BE2C (cell line): ENCODE measurements around the gene MAPKAP1.

Experiments
- DNase-seq: peaks from one replicate; pipeline ENCODE4 v3.0.0-alpha.2; 2020
- H3K27me3 ChIP-seq: fragments of 250-450 bp; sonication (Bioruptor Pico); 2 replicates; pipeline ENCODE4 v1.5.1; 2020; ENCODE audit warnings: mild to moderate bottlenecking
- H3K36me3 ChIP-seq: fragments of 250-450 bp; sonication (Bioruptor Pico); 2 replicates; pipeline ENCODE4 v1.5.1; 2020; ENCODE audit warnings: mild to moderate bottlenecking
- H3K4me1 ChIP-seq: fragments of 250-450 bp; sonication (Bioruptor Pico); 2 replicates; pipeline ENCODE4 v1.5.1; 2020
- H3K4me3 ChIP-seq: 2 replicates; pipeline ENCODE4 v1.5.1; 2011; ENCODE audit warnings: low read depth, low read length
- H3K9me3 ChIP-seq: fragments of 250-450 bp; sonication (Bioruptor Pico); 2 replicates; pipeline ENCODE4 v1.5.1; 2020
- TF ChIP-seq, protein P1 (sequence below): IDR thresholded peaks from 2 replicates; pipeline ENCODE4 v1.5.1; 2012; ENCODE audit warnings: mild to moderate bottlenecking, low read depth, low read length

The MAPKAP1 gene

DNA sequence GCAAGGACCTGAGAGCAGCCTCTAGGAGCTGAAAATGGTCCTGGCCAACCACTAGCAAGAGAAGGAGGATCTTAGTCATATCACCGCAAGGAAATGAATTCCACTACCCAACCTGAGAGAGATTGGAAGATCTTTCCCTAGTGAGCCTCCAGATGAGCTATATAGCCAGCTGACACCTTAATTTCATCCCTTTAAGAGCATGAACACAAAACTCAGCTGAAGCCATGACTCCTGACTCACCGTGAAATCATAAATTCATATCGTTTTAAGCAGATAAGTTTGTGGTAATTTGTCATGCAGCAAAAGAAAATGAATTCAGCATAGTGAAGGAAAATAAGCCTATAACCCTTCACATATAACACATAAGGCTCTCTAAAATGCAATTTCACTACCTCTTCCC is 23.5 kb downstream of the MAPKAP1 start:
- no peak overlapping the region for H3K4me3 ChIP-seq
- TF ChIP-seq, protein P1, sequence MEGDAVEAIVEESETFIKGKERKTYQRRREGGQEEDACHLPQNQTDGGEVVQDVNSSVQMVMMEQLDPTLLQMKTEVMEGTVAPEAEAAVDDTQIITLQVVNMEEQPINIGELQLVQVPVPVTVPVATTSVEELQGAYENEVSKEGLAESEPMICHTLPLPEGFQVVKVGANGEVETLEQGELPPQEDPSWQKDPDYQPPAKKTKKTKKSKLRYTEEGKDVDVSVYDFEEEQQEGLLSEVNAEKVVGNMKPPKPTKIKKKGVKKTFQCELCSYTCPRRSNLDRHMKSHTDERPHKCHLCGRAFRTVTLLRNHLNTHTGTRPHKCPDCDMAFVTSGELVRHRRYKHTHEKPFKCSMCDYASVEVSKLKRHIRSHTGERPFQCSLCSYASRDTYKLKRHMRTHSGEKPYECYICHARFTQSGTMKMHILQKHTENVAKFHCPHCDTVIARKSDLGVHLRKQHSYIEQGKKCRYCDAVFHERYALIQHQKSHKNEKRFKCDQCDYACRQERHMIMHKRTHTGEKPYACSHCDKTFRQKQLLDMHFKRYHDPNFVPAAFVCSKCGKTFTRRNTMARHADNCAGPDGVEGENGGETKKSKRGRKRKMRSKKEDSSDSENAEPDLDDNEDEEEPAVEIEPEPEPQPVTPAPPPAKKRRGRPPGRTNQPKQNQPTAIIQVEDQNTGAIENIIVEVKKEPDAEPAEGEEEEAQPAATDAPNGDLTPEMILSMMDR = no peak

DNA sequence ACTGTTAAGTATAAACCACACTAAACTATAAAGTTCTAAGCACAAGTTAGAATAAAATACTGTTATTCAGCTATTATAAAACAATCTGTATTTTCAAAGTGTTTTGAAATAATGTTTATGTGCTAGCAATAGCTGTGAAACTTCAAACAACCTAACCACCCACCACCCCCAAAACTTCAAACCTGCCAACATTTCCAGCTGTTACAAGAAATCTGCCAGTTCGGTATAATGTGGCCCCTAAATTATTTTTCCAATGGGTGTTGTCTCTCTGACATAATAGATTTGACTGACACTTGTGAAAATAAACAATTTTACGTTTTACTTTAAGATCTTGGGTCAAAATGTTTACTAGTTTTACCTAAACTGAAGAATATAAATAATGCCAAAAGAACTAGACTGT is 24.7 kb downstream of the MAPKAP1 start:
- TF ChIP-seq, protein P1 = no peak
- Histone ChIP-seq H3K36me3 (no peaks in the 10 kb centered on the region; the same call in 1 of the 2 replicates), H3K9me3 (no peaks in the 10 kb centered on the region), H3K27me3 (no peaks in the 10 kb centered on the region), H3K4me1 (no peaks in the 10 kb centered on the region), H3K4me3 (no peak overlapping the region)
- DNase-seq = no peak

More for the DNA sequence above, 23.5 kb downstream of the MAPKAP1 start:
- no peak for DNase-seq
- H3K36me3 ChIP-seq = no peaks in the 10 kb centered on the region; the same call in 1 of the 2 replicates
- no peaks in the 10 kb centered on the region; the same call in 1 of the 2 replicates for H3K9me3 ChIP-seq
- H3K27me3 ChIP-seq = no peaks in the 10 kb centered on the region
- H3K4me1 ChIP-seq = no peaks in the 10 kb centered on the region

DNA sequence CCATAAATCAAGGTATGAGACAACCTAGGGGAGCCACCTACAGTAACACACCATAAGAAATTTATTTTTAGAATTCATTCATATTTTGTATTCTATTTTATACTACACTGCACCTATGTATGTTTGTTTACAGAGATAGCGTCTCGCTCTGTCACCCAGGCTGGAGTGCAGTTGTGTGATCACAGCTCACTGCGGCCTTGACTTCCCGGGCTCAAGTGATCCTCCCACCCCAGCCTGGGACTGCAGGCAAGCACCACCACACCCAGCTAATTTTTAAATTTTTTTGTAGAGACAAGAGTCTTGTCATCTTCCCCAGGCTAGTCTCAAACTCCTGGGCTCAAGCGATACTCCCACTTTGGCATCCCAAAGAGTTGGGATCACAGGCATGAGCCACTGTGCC is 25.4 kb downstream of the MAPKAP1 start:
- no peaks in the 10 kb centered on the region for H3K9me3 ChIP-seq
- no peak for DNase-seq
- no peaks in the 10 kb centered on the region for H3K27me3 ChIP-seq
- no peaks in the 10 kb centered on the region for H3K4me1 ChIP-seq
- TF ChIP-seq, protein P1 = no peak
- H3K36me3 ChIP-seq = no peaks in the 10 kb centered on the region; the same call in 1 of the 2 replicates
- H3K4me3 ChIP-seq = no peak overlapping the region

DNA sequence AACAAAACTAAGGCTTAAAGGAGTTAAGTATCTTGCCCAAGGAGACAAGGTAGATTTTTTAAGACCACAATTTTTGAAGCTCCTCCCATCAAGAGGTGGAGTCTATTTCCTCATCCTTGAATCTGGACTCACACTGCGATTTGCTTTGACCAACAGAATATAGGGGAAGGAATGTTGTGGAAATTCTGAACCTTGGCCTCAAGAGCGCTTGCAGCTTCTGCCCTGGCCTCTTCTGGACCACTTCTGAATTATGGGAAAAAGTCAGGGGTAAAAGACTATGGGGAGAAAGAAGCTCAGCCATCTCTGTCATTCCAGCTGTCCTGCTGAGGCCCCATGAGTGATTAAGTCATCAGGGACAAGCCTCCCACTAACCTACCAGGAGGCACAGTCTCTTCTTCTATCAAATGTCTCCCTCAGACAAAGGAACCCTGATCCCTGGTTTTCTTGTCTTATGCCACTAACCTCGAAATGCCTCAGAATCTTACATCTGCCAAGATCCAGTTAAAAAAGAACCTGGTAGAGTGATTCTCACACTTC is 25.9 kb downstream of the MAPKAP1 start:
- no peaks in the 10 kb centered on the region for H3K4me1 ChIP-seq
- H3K4me3 ChIP-seq = no peak overlapping the region
- no peaks in the 10 kb centered on the region; the same call in 1 of the 2 replicates for H3K36me3 ChIP-seq
- no peak for DNase-seq
- H3K9me3 ChIP-seq = no peaks in the 10 kb centered on the region
- TF ChIP-seq, protein P1 = no peak
- no peaks in the 10 kb centered on the region for H3K27me3 ChIP-seq

DNA sequence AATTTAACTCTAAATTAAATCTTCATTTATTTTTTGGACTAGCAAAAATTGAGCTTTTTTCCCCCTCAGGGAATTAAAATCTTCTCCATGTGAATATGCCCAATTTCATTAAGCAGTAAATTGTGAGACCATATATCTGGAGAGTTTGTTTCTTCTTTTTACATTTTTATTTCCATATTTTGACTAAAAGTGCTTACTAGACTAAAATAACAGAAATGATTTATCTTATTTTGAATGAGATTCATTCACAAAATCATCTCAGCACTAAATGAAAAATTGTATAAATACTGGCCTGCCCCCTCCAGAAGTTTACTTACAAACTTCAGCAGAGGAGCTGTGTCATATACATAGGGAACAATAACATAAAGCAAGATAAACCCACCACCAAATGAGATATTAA is 26.6 kb downstream of the MAPKAP1 start:
- Histone ChIP-seq H3K9me3 (no peaks in the 10 kb centered on the region), H3K4me1 (peaks cover 2% of the 10 kb centered on the region; the same call in 1 of the 2 replicates), H3K27me3 (no peaks in the 10 kb centered on the region), H3K36me3 (no peaks in the 10 kb centered on the region; the same call in 1 of the 2 replicates), H3K4me3 (no peak overlapping the region)
- TF ChIP-seq, protein P1 = no peak
- no peak for DNase-seq

DNA sequence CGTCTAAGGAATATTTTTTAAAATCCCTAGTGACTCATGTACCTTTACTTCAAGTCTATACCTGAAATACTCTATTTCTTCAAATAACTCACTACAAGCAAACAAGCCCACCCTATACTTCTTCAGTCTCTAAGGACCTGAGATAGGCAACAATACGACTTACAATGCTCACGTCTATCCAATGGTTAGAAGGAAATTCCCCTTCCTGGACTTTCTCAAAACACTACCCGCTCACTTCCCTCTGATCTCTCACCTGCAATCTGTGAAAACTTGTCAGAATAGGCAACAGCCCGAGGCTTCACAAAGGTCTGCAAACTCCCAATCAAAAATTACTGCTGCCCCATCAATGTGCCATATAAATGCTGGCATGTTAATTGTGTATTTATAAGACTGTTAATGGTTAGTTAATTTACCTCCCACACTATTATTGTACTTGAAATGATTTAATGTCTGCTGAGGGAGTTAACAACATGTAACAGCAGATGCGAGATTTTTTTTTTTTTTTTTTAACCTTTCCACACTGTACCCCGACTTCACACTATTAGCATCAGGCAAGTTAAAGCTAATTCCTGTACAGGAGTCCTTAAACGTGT is 27.3 kb downstream of the MAPKAP1 start:
- TF ChIP-seq, protein P1 = no peak
- no peak for DNase-seq
- Histone ChIP-seq H3K27me3 (no peaks in the 10 kb centered on the region), H3K36me3 (no peaks in the 10 kb centered on the region), H3K4me3 (no peak overlapping the region), H3K4me1 (peaks cover 3% of the 10 kb centered on the region; the same call in 1 of the 2 replicates), H3K9me3 (no peaks in the 10 kb centered on the region)
